Pons (tissue), 1 donor: ENCODE data around the gene LRFN5.
"Not testable (repeated sequence)": the region's sequence is repeated elsewhere in the genome, so short reads cannot be mapped to it uniquely, and the experiment has no call there.

ENCODE experiments used
- DNase-seq: peaks from one replicate; pipeline ENCODE4 v3.0.0-alpha.2; 2016; ENCODE audit warnings: low spot score

Gene LRFN5

DNA sequence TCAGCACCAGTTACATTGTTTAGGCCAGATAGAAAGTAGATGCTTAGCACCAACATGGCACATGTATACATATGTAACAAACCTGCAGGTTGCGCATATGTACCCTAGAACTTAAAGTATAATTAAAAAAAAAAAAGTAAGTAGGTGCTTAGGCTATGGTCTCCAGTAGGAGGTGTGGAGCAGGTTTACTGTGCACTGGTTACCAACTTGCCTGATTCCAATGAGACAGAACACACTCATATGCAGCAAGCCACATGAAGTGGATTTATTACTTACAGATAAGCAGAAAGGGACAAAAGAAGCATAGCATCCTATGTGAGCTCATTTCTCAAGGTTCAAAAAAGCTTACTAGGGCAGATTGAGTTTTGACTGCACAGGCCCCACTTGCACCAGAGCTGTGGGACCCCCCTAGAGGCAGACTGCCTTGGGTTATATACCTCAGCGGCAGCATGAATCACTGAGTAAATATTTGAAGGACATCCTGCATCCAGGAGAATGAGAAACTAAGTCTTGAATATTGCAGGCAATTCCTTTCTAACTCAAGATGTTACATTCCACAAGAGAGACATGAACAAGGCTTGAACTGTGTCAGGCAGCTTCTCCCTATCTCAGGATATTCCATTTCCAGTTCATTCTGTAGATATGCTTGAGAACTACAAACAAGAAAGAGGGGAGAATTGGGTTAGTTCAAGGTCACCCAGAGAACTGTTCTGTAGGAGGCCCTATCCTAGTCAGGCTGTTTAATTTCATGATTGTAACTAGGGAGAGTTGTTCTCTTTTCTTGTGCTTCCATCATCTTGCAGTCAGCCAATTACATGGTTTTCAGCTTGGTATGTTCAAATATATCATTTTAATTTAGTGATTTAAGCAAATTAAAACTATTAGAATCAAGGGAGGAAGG, 30.1 kb downstream of the LRFN5 start:
- no peak for DNase-seq

DNA sequence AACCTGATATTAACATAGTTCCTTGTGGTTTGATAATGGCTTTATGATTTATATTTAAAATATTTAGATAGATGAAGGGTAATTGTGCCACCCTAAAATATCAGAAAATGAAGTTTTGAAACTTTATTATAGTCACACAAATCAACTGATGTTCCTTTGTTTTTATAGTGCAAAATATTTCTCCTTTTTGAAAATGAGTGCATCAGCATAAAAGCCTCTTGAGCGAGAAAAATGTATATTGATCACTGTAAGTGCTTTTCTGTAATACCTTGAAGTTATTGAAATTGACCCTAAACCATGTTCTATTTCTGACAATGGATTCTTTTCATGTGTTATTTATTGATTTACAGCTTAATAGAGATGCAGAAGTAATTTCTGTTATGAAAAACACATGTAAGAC, 35.0 kb downstream of the LRFN5 start:
- no peak for DNase-seq

DNA sequence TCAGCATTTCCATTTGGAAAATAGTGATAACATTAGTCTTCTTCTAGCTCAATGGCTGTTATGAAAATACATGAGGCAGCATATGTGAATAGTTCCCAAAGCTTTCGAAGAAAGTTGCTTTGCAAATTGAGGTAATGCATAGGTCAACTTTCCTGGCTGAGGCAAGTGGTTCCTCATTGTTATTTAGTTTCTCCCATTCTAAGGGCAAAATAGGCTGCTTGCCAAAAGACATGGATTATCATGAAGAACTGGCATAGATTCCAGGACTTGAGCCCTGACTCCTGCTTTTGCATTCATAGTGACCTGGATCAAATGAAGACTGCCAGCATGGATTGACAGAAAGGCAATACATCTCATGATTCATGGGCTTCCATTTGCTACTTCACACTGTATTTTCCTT, 35.7 kb downstream of the LRFN5 start:
- DNase-seq: no peak

DNA sequence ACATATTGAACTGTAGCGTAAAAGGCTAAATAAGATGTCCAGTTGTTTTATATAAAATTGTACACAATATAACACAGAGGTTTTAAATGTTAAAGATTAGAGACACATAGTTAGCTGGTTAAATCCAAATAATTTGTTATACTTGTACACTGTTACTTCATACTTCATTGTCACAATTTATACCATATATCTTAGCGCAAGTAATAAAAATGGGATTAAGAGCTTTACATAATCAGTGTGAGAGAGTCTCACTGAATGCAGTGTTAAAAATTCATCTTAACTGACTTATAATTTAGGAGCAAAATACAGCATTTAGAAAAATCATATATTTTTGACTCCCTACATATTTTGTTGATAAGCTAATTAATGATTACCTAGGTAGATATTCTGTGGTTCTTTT, 36.1 kb downstream of the LRFN5 start:
- no peak for DNase-seq

DNA sequence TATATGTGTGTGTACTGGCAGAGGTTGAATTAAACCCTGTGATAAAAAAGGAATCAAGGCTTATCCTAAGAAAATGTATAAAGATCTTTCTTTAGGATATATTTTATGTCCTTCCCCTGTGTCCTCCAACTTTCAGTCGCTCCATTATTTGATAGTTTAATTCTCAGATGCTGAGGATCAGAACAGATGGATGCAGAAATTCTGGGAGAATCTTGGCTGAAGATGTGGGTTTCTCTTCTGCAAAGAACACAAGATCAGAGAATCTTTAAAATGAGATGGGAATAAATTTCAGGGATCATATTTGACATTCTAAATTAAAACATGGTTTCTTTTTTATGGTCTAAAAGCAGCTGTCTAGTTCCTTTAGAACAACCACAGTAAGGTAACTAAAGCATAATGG, 37.9 kb downstream of the LRFN5 start:
- DNase-seq: no peak

DNA sequence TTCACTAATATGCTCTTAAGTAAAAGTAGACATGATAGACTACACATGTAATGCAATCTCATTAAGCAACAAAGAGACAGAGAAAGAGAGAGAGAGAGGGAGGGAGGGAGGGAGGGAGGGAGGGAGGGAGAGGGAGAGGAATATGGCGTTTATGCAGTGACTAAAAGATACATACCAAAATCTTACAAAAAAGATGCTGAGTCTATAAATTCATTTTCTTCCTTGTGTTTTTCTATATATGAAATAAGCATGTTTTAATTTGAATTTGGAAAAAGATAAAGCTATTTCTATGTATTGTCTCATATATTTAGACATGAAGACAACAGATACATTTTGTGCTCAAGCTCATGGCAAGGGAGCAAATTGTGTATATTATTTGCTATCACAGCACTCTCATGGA, 44.1 kb downstream of the LRFN5 start:
- DNase-seq: no peak

DNA sequence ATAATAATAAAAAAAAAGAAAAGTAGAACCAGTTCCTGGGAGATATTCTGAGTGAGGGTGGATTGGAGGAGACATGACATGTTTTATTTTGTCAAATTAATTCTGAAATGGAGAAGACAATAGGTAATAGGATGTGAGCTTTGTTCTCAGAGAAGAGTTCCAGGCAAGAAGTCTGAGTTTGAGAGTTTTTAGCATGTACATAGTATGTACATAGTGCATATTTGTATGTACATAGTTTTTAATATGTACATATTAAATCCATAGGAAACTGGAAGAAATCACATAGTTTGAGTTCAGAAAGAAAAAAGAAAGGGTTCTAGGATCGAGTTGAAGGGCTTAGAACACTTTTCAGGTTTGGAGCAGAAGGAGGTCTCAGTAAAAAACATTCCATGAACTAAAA, 47.5 kb downstream of the LRFN5 start:
- DNase-seq: no peak

DNA sequence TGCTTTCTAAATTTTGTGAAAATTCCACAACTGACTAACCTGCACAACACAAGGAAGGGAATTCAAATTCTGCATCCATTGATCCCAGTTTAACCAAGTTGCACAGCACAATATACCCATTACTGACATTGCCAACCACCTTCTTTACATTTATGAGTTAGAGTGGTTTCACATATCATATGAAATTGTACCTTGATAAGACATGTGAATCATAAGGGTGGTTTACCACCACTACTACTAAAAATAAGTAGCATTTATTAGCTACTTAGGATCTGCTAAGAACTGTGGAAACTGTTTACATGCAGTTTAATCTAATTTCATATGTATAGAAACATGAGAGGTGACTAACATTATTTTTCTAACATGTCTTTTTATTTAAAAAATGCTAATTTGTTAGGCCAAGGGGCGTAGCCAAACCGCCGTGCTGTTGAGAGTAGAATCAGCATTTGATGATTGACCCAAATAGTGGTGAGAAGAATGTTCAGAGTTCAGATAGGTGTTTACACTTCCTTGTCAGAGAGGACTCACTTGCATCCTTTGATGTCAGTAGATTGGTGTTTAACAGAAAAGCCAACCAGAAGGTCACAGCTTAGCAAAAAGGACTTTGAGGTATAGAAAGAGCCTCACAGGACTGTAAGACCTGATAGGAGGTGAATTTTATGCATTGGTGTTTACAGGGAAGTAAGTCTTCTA, 56.2 kb downstream of the LRFN5 start:
- DNase-seq: no peak

DNA sequence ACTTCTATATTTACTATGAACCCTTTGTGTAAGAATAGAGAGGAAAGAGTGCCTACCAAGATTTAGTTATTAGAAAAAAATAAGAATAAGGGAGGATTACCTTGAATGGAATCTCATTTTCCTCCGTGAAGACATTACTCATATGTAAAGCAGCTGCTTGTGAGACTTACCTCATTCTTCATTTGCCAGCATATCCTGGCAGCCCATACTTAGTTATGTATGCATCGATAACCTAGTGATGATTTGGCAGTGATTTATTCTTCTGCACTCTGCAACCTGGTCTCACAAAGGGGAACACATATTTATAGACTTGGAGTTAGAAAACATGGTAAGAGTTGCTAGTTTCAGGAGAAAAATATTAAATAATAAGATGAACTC, 56.8 kb downstream of the LRFN5 start:
- DNase-seq: no peak

DNA sequence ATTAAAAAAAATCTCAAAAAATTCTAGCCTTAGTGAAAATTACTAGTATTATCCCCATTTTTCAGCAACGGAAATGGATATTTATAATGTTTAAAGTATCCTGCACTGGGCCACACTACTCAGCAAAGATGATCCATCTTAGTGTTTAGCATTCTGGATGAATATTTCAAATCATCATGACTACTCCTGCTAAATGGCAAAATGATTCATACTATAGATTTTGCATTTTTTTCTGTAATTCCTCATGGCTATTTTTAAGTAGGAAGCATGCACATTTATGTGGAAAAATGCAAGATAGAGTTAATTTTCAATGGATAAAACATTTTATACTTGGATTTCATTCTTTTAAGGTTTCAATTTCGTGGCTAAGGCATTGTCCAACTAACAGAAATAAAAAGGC, 59.6 kb downstream of the LRFN5 start:
- DNase-seq: no peak

DNA sequence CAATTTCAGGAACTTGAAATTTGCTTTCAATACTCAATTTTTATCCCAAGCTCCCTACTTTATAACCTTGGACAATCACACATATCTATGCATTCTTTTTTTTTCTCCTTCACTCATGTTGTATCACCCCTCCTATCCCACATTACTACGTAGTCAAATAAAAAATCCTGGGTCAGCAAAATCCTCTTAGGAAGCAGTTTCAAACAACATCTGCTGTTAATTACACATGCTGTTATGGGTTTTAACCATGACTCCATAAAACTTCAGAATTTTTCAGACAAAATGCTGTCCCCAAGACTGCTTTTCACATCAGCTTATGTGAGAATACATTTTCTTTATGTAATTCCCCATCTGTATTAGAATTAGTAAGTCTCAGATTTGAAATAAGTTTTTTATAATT, 61.7 kb downstream of the LRFN5 start:
- no peak for DNase-seq

DNA sequence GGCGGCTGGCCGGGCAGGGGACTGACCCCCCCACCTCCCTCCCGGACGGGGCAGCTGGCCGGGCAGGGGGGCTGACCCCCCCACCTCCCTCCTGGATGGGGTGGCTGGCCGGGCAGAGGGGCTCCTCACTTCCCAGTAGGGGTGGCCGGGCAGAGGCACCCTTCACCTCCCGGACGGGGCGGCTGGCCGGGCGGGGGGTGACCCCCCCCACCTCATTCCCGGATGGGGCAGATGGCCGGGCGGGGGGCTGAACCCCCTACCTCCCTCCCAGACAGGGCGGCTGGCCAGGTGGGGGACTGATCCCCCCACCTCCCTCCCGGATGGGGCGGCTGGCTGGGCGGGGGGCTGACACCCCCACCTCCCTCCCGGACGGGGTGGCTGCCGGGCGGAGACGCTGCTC, 66.9 kb downstream of the LRFN5 start:
- not testable (repeated sequence) for DNase-seq

DNA sequence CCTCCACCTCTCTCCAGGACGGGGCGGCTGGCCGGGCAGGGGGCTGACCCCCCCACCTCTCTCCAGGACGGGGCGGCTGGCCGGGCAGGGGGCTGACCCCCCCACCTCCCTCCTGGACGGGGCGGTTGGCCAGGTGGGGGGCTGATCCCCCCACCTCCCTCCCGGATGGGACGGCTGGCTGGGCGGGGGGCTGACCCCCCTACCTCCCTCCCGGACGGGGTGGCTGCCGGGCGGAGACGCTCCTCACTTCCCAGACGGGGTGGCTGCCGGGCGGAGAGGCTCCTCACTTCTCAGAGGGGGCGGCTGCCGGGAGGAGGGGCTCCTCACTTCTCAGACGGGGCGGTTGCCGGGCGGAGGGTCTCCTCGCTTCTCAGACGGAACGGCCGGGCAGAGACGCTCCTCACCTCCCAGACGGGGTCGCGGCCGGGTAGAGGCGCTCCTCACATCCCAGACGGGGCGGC, 67.9 kb downstream of the LRFN5 start:
- DNase-seq: not testable (repeated sequence)

DNA sequence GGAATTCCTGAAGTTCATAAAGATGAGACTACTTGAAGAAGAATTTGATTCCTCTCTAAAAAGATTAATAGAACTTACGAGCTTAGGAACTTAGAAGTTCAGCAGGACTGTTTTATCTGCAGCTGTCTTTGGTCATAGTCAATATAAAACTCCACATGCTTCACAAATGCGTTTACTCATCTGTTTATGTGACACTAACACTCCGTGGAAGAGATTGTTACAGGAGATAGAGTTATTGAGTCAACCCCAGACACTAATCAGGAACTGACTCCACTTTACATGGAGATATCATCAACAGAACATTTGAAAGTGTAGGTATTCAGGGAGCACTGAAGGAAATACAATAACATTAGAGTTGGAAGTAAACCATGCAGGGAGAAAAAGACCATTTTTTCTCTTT, 92.8 kb downstream of the LRFN5 start:
- no peak for DNase-seq

DNA sequence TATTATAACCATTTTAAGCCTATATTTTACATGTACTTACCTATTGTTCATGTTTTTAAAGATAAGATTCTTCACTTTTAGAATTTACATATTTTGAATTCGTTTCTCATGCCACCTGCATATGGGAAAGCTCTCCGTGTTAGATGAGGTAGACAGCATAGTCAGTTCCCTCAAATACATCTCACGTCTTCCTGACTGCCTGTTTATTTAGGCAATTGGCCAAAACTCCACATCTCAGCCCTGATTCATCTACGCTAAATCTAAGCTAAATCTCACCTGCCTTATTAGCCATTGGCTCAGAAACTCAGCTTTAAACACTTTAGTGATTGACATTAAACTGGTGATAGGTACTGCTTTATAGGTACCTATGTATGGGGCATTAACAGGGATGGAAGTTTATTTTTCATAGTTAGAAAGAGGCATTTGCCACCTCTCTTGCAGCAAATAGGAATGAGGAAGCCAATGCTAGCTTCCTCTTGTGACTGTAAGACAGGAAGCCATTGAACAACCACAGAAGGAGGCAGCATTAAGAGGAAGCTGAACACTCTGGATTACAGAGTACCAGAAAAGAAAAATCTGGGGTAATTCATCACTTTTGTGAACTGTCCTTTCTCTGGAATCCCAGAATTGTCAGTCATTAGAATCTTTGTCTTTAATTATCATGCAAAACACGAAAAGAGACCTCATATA, 111.9 kb downstream of the LRFN5 start:
- peak; percentile 76 for DNase-seq

DNA sequence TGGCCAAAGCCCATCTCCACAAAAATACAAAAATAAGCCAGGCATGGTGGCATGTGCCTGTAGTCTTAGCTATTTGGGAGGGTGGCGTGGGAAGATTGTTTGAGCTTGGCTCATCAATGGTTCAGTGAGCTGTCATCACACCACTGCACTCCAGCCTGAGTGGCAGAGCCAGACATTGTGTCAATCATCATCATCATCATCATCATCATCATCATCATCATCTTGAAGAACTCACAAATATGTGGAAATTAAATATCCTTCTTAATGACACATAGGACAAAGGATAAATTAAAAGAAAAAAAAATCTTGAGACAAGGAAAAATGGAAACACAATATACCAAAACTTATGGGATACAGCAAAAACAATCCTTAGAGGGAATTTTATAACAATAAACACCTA, 132.5 kb downstream of the LRFN5 start:
- no peak for DNase-seq

DNA sequence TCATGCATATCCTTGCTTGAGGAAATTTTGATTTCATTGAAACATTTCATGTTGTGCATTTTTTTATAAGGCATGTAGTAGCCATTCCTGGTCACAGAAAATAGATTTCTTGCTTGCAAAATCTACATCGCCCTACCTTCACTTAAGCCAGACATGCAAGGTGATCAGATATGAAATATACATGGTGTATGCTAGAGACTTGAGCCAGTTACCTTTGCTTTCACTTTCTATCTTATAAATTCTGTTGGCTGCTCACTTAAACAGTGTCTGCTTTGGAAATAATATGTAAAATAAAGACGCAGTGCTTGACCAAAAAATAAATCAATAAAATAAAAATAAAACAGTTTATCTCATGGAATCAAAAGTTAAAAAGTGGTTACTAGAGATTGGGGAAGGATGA, 136.5 kb downstream of the LRFN5 start:
- DNase-seq: no peak

DNA sequence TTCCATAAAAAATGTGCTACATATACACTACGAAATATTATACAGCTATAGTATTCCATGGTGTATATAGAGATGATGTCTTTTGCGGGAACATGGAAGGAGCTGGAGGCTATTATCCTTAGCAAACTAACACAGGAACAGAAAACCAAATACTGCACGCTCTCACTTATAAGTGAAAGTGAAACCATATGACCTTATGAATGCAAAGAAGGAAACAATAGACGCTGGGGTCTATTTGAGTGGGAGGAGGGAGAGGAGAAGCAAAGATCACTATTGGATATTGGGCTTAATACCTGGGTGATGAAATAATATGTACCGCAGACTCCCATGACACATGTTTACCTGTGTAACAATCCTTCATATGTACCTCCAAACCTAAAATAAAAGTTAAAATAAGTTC, 142.8 kb downstream of the LRFN5 start:
- DNase-seq: no peak

DNA sequence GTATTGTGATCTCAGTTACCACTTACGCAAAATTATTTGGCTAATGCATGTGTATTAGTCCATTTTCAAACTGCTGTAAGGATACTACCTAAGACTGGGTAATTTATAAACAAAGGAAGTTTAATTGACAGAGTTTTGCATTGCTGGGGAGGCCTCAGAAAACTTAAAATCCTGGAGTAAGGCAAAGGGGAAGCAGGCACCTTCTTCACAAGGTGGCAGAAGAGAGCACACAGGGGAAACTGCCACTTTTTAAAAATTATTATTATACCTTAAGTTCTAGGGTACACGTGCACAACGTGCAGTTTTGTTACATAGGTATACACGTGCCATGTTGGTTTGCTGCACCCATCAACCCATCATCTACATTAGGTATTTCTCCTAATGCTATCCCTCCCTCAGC, 143.9 kb downstream of the LRFN5 start:
- DNase-seq: not testable (repeated sequence)

DNA sequence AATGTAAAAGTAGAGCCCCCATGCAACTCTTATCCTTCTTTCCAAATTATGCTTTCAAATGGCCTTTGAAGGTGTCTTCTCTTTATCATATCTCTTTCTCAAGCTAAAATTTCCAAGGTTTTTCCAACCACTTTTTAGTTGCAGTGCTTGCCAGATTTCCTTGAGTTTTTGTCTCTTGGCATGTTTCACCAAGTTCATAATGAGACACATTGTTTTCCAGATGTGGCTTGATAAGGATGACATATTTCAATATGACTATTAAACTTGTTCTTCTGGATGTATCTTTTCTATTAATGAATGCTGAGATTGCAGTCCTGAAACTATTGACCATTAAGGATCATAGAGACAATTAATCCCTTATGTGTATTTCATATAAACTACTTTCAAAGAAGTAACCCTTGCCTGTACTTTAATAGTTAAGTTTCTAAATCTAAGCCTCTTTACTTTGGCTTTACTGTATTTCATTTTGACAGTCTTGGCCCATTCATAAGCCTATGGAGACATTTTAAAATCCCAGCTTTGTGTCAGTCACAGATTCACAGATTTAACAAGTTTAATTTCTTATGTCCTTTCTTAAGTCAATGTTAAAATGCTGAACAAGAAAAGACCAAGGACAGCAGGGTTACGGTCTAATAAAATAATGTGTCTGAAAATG, 151.5 kb downstream of the LRFN5 start:
- no peak for DNase-seq

DNA sequence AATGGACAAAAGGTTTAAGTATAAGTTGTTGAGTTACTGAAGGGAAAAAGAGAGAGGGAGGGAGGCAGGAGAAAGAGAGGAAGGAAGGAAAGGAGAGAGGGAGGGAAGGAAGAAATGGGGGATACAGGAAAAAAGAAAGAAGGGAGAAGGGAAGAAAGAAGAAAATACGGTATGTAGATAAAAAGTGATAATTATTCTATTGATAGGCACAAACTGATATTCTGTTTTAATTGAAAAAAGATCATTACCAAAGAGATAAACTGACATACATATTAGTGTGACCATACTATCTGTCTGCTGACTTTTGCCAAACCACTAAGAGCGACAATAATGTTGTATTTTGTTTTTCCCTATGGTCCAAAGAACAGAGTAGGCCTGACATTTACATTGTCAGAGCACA, 154.5 kb downstream of the LRFN5 start:
- DNase-seq: no peak

DNA sequence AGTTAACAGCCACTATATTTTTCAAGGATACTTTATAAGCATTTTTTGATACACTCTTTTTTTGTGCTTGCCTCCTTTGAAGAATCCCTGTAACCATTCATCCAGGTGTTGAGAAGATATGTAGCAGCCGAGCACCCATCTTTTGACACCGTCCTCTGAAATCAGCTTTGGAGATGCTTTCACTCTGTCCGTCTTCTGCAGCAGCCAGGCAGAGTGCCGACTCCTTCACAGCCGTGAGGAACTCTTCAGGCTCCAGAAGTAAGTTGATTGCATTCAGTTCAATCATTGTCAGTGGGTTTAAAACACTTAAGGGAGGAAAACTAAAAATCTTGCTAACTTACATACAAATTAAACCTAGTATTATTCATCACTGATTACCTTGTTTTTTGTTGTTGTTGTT, 160.1 kb downstream of the LRFN5 start:
- DNase-seq: no peak
